Activated CD4-positive, alpha-beta T cell treated with anti-CD3 and anti-CD28 coated beads, Interleukin-2, amount 50 U/mL, for 24 hours (primary cell): ENCODE results near the gene FEM1A.
"Not testable (repeated sequence)": the region's sequence is repeated elsewhere in the genome, so short reads cannot be mapped to it uniquely, and the experiment has no call there.

Source experiments
- DNase-seq, 2 donors: peaks; one replicate each; pipeline ENCODE4 v3.0.0-alpha.2; 2020; ENCODE audit warnings: low read depth in 1 of 2, low spot score in 1 of 2

FEM1A gene

GRCh38 chr19:4845975-4846374 lies 54.4 kb downstream of the FEM1A start:
- DNase-seq: not testable (repeated sequence)

- DNase-seq: no peak
These were observed 55.8 kb downstream of the FEM1A start for GRCh38 chr19:4847190-4847973.

- no peak for DNase-seq
These were observed 57.5 kb downstream of the FEM1A start for GRCh38 chr19:4849019-4849418.
